Measurements from ENCODE around the gene UBA3. TPM values are rescaled to one million over a fixed set of nuclear protein-coding genes. Genes with fewer than 3 reads are reported as not detected.

Gene UBA3
- total RNA-seq, 2 donors from 2014 or later: 45.5 to 50.6 TPM

GRCh38 chr3:69065318-69065964 is 14.7 kb downstream of the UBA3 start:
- H3K4me3 ChIP-seq: no peak overlapping the region
- no peaks in the 10 kb centered on the region for H3K36me3 ChIP-seq
- no peak for DNase-seq (ENCODE audit: low spot score)
- TF ChIP-seq POLR2AphosphoS5 (IDR thresholded peaks at IDR 0.05): no peak
- H3K27ac ChIP-seq: no peak overlapping the region
- intact Hi-C loops (cut with DNase I): no loop called here
- H3K4me1 ChIP-seq (replicated peaks): no peaks in the 10 kb centered on the region
- WGBS: 90% methylated on average over 6 of the region's 6 CpGs
- no peaks in the 10 kb centered on the region for H3K9me3 ChIP-seq
- H3K27me3 ChIP-seq (replicated peaks; ENCODE audit: insufficient read depth): no peaks in the 10 kb centered on the region

- H3K36me3 ChIP-seq: no peaks in the 10 kb centered on the region
- WGBS: 78% methylated on average over 2 of the region's 2 CpGs
- TF ChIP-seq CTCF (IDR thresholded peaks at IDR 0.05) (no peak), POLR2A (IDR thresholded peaks at IDR 0.05) (no peak), POLR2AphosphoS5 (IDR thresholded peaks at IDR 0.05) (no peak)
- no peak overlapping the region for H3K27ac ChIP-seq
- H3K9me3 ChIP-seq: no peaks in the 10 kb centered on the region
- DNase-seq (ENCODE audit: low spot score): no peak
- H3K4me1 ChIP-seq (replicated peaks): no peaks in the 10 kb centered on the region
- no peaks in the 10 kb centered on the region for H3K27me3 ChIP-seq (replicated peaks; ENCODE audit: insufficient read depth)
- no peak overlapping the region for H3K4me3 ChIP-seq
- intact Hi-C loops (cut with DNase I): no loop called here
Measured at GRCh38 chr3:69063636-69064035, 16.5 kb downstream of the UBA3 start.

DNA sequence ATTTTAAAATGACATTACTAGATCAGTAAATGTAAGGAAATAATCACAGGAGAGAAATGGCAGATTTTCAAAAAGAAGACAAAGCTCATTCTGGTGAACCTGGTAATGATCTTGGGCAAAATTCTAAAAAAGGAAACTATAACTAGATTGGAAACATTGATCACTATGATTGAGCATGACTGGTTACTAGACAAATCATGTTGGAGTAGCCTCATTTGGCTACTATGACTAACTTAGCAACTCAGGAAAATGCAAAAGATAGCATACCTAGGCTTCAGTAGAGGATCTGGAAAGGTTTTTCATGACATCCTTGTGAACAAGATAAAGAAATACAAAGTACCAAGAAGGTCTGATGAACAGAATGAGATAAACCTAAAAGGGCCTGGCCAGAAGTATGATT is 20.5 kb downstream of the UBA3 start:
- no peaks in the 10 kb centered on the region for H3K27me3 ChIP-seq (replicated peaks; ENCODE audit: insufficient read depth)
- no peak overlapping the region for H3K27ac ChIP-seq
- no peak for DNase-seq (ENCODE audit: low spot score)
- no peak overlapping the region for H3K4me3 ChIP-seq
- intact Hi-C loops (cut with DNase I): no loop called here
- no peak for TF ChIP-seq POLR2A (IDR thresholded peaks at IDR 0.05)
- no peak for TF ChIP-seq POLR2AphosphoS5 (IDR thresholded peaks at IDR 0.05)
- TF ChIP-seq CTCF (IDR thresholded peaks at IDR 0.05): no peak
- no peaks in the 10 kb centered on the region for H3K36me3 ChIP-seq
- H3K9me3 ChIP-seq: no peaks in the 10 kb centered on the region
- no peaks in the 10 kb centered on the region for H3K4me1 ChIP-seq (replicated peaks)

GRCh38 chr3:69058947-69059224 is 21.3 kb downstream of the UBA3 start:
- H3K27me3 ChIP-seq (replicated peaks; ENCODE audit: insufficient read depth): no peaks in the 10 kb centered on the region
- no peaks in the 10 kb centered on the region for H3K36me3 ChIP-seq
- no peak overlapping the region for H3K4me3 ChIP-seq
- H3K27ac ChIP-seq: no peak overlapping the region
- H3K4me1 ChIP-seq (replicated peaks): no peaks in the 10 kb centered on the region
- DNase-seq (ENCODE audit: low spot score): no peak
- H3K9me3 ChIP-seq: no peaks in the 10 kb centered on the region
- TF ChIP-seq CTCF (IDR thresholded peaks at IDR 0.05): no peak
- no peak for TF ChIP-seq POLR2AphosphoS5 (IDR thresholded peaks at IDR 0.05)
- no peak for TF ChIP-seq POLR2A (IDR thresholded peaks at IDR 0.05)
- intact Hi-C loops (cut with DNase I): no loop called here
- WGBS: 75% methylated on average over 2 of the region's 2 CpGs

GRCh38 chr3:69058180-69058946 is 21.8 kb downstream of the UBA3 start:
- H3K27me3 ChIP-seq (replicated peaks; ENCODE audit: insufficient read depth): no peaks in the 10 kb centered on the region
- H3K4me3 ChIP-seq: no peak overlapping the region
- intact Hi-C loops (cut with DNase I): no loop called here
- TF ChIP-seq POLR2AphosphoS5 (IDR thresholded peaks at IDR 0.05) (no peak), CTCF (IDR thresholded peaks at IDR 0.05) (no peak), POLR2A (IDR thresholded peaks at IDR 0.05) (no peak)
- H3K36me3 ChIP-seq: no peaks in the 10 kb centered on the region
- H3K4me1 ChIP-seq (replicated peaks): no peaks in the 10 kb centered on the region
- H3K27ac ChIP-seq: no peak overlapping the region
- DNase-seq (ENCODE audit: low spot score): no peak
- WGBS: 94% methylated on average over 3 of the region's 3 CpGs
- H3K9me3 ChIP-seq: no peaks in the 10 kb centered on the region
